ENCODE measurements around the gene XYLB. TPM values are rescaled to one million over a fixed set of nuclear protein-coding genes. Genes with fewer than 3 reads are reported as not detected.

Gene XYLB
- total and polyA plus RNA-seq, 2 of the 13 experiments (the other 11 are each of a cell fraction or from before 2014, with no cell fraction given) = 25.9 to 30.0 TPM

DNA sequence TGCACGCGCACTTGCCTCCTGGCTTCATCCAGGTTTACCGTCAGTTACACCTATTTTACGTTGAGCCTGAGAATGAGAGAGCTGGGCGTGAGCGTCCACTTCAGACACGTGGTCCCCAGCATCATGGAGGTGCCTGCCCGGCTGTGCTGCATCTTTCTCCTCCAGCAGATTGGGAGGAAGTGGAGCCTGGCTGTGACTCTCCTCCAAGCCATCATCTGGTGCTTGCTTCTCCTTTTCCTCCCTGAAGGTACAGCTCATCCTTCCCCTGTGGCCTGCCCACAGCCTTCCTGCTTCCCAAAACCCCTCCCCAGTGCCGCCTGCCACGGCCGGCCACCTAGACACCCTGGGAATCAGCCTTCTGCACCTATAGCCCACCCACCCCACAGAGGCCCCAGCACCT, 32.9 kb upstream of the XYLB start:
- Histone ChIP-seq H3K27ac (ENCODE audit: extremely low read length, insufficient read depth, low read length) (no peak overlapping the region), H3K27me3 (ENCODE audit: control insufficient read depth in 1 of 2, insufficient read depth in 2 of 2, low read length in 2 of 2) (peaks cover 9 to 67% of the 10 kb centered on the region in 2 experiments; a peak in 4 of 5 replicates), H2AFZ (ENCODE audit: low read length) (no peak overlapping the region), H4K20me1 (ENCODE audit: insufficient read depth, low read length) (no peaks in the 10 kb centered on the region), H3K36me3 (replicated peaks in 1 of 2; ENCODE audit: control insufficient read depth in 1 of 2, insufficient read depth in 2 of 2, low read length in 2 of 2) (no peaks in the 10 kb centered on the region), H3K4me3 (replicated peaks in 1 of 3; ENCODE audit: insufficient read depth in 1 of 3, low read depth in 2 of 3, low read length in 3 of 3) (no peak overlapping the region), H3K79me2 (ENCODE audit: insufficient read depth, low read length) (no peaks in the 10 kb centered on the region), H3K4me1 (ENCODE audit: insufficient read depth, low read length) (no peaks in the 10 kb centered on the region), H3K9me3 (ENCODE audit: low read length) (no peaks in the 10 kb centered on the region), H3K4me2 (ENCODE audit: low read depth, low read length) (no peak overlapping the region), H3K9ac (ENCODE audit: insufficient read depth, low read depth, low read length) (no peak overlapping the region)
- no peak for ATAC-seq
- 43% methylated on average over 10 of the region's 11 CpGs for WGBS (ENCODE audit: low lambda C conversion rate)
- FAIRE-seq = no peak
- in situ Hi-C loops (cut with HindIII; ENCODE audit: extremely low pct_ligation_motif_present, low pct_unique_long_range_greater_than_20kb) (no loop called here), intact Hi-C loops (cut with micrococcal nuclease; ENCODE audit: unreplicated experiment) (no loop called here)
- BruUV-seq (replicated peaks) = no TSS peak
- no peak for DNase-seq (ENCODE audit: low spot score)
- TF ChIP-seq KDM3A (CRISPR knock-in tag; IDR thresholded peaks at IDR 0.05; ENCODE audit: low read depth) (no peak), KLF16 (CRISPR knock-in tag; IDR thresholded peaks at IDR 0.05) (no peak), NR2C2 (CRISPR knock-in tag; IDR thresholded peaks at IDR 0.05; ENCODE audit: borderline replicate concordance) (no peak), ARID2 (CRISPR knock-in tag; IDR thresholded peaks at IDR 0.05; ENCODE audit: borderline replicate concordance) (no peak), ZNF629 (CRISPR knock-in tag; conservative IDR thresholded peaks at IDR 0.05) (no peak), ERF (CRISPR knock-in tag; IDR thresholded peaks at IDR 0.05) (no peak), RFX1 (IDR thresholded peaks at IDR 0.05) (no peak), ZMAT5 (CRISPR knock-in tag; IDR thresholded peaks at IDR 0.05; ENCODE audit: borderline replicate concordance, low read depth) (no peak), ZNF652 (CRISPR knock-in tag; IDR thresholded peaks at IDR 0.05; ENCODE audit: borderline replicate concordance, low read depth) (no peak), ZNF557 (CRISPR knock-in tag; IDR thresholded peaks at IDR 0.05) (no peak)
- TF ChIP-seq, protein P1, sequence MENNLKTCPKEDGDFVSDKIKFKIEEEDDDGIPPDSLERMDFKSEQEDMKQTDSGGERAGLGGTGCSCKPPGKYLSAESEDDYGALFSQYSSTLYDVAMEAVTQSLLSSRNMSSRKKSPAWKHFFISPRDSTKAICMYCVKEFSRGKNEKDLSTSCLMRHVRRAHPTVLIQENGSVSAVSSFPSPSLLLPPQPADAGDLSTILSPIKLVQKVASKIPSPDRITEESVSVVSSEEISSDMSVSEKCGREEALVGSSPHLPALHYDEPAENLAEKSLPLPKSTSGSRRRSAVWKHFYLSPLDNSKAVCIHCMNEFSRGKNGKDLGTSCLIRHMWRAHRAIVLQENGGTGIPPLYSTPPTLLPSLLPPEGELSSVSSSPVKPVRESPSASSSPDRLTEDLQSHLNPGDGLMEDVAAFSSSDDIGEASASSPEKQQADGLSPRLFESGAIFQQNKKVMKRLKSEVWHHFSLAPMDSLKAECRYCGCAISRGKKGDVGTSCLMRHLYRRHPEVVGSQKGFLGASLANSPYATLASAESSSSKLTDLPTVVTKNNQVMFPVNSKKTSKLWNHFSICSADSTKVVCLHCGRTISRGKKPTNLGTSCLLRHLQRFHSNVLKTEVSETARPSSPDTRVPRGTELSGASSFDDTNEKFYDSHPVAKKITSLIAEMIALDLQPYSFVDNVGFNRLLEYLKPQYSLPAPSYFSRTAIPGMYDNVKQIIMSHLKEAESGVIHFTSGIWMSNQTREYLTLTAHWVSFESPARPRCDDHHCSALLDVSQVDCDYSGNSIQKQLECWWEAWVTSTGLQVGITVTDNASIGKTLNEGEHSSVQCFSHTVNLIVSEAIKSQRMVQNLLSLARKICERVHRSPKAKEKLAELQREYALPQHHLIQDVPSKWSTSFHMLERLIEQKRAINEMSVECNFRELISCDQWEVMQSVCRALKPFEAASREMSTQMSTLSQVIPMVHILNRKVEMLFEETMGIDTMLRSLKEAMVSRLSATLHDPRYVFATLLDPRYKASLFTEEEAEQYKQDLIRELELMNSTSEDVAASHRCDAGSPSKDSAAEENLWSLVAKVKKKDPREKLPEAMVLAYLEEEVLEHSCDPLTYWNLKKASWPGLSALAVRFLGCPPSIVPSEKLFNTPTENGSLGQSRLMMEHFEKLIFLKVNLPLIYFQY (CRISPR knock-in tag; IDR thresholded peaks at IDR 0.05; ENCODE audit: borderline replicate concordance) = no peak
- TF ChIP-seq, protein P2, sequence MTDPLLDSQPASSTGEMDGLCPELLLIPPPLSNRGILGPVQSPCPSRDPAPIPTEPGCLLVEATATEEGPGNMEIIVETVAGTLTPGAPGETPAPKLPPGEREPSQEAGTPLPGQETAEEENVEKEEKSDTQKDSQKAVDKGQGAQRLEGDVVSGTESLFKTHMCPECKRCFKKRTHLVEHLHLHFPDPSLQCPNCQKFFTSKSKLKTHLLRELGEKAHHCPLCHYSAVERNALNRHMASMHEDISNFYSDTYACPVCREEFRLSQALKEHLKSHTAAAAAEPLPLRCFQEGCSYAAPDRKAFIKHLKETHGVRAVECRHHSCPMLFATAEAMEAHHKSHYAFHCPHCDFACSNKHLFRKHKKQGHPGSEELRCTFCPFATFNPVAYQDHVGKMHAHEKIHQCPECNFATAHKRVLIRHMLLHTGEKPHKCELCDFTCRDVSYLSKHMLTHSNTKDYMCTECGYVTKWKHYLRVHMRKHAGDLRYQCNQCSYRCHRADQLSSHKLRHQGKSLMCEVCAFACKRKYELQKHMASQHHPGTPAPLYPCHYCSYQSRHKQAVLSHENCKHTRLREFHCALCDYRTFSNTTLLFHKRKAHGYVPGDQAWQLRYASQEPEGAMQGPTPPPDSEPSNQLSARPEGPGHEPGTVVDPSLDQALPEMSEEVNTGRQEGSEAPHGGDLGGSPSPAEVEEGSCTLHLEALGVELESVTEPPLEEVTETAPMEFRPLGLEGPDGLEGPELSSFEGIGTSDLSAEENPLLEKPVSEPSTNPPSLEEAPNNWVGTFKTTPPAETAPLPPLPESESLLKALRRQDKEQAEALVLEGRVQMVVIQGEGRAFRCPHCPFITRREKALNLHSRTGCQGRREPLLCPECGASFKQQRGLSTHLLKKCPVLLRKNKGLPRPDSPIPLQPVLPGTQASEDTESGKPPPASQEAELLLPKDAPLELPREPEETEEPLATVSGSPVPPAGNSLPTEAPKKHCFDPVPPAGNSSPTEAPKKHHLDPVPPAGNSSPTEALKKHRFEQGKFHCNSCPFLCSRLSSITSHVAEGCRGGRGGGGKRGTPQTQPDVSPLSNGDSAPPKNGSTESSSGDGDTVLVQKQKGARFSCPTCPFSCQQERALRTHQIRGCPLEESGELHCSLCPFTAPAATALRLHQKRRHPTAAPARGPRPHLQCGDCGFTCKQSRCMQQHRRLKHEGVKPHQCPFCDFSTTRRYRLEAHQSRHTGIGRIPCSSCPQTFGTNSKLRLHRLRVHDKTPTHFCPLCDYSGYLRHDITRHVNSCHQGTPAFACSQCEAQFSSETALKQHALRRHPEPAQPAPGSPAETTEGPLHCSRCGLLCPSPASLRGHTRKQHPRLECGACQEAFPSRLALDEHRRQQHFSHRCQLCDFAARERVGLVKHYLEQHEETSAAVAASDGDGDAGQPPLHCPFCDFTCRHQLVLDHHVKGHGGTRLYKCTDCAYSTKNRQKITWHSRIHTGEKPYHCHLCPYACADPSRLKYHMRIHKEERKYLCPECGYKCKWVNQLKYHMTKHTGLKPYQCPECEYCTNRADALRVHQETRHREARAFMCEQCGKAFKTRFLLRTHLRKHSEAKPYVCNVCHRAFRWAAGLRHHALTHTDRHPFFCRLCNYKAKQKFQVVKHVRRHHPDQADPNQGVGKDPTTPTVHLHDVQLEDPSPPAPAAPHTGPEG (CRISPR knock-in tag; IDR thresholded peaks at IDR 0.05) = no peak
- ChIA-PET CTCF (ENCODE audit: low intra/inter-chr PET ratio, low total read pairs) (no interaction called here), POLR2A (no interaction called here)

All from HepG2 (cell line).